ENCODE data around the gene XPO4. TPM values are rescaled to one million over a fixed set of nuclear protein-coding genes. Genes with fewer than 3 reads are reported as not detected.

Gene XPO4
- total and polyA plus RNA-seq, 2 donors (not counting 3 experiments of a cell fraction or from before 2014, with no cell fraction given), result 6.0 to 22.5 TPM

DNA sequence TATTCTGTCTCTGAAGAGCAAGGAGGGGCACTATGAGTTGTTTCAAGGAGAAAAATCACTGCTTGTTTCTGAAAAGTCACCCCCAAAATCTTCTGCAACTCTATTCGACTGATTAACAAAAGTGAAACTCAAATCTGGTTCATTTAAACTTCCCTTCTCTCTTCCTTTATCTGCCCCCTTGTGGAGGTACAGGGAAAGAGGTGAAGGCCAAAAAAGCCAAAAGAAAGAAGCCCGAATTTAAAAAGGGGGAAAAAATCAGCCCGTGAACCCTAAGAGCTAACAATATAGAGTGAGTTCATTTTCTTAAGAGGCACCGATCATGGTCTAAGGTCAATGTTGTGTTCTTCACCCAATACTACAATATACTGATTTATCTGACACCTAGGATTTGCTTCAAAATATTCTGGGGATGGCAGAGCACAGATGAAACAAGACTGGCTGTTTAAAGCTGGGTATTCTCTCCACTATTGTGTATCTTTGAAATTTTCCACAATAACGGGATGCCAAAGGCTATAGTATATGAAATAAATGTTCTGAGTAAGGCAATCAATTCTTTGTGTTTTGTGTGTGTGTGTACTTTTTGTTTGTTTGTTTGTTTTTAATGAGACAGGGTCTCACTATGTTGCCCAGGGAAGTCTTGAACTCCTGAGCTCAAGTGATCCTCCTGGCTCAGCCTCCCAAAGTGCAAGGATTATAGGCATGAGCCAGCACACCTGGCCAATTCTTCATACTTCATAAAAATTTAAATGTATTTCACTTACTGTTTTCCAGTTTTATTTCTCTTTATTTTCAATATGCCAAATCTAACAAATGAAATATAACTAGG is 73.8 kb downstream of the XPO4 start:
- Histone ChIP-seq H3K4me2 (ENCODE audit: insufficient read depth, low read length) (peak overlapping the region; percentile 92), H3K9ac (replicated peaks; ENCODE audit: extremely low read depth, insufficient read depth, low read length) (peak overlapping the region; percentile 69), H3K79me2 (ENCODE audit: control insufficient read depth, insufficient read depth, low read length) (peaks cover 2% of the 10 kb centered on the region), H3K27ac (ENCODE audit: insufficient read depth, low read depth, low read length) (peak overlapping the region; percentile 44), H3K27me3 (ENCODE audit: control insufficient read depth in 2 of 2, insufficient read depth in 2 of 2, low read length in 2 of 2) (no peaks in the 10 kb centered on the region), H4K20me1 (replicated peaks; ENCODE audit: control insufficient read depth, extremely low read depth, insufficient read depth, low read length) (no peaks in the 10 kb centered on the region), H3K4me3 (replicated peaks in 1 of 3; ENCODE audit: insufficient read depth in 1 of 3, low read depth in 1 of 3, low read length in 3 of 3) (peak overlapping the region in 1 of 3 experiments; percentile 48), H3K9me3 (replicated peaks; ENCODE audit: control insufficient read depth, insufficient read depth, low read length) (no peaks in the 10 kb centered on the region), H3K4me1 (ENCODE audit: control insufficient read depth, extremely low read depth, insufficient read depth, low read length) (peaks cover 3% of the 10 kb centered on the region), H3K9me1 (replicated peaks; ENCODE audit: control insufficient read depth, extremely low read depth, insufficient read depth, low read length) (no peaks in the 10 kb centered on the region), H3K36me3 (ENCODE audit: control insufficient read depth in 2 of 2, extremely low read depth in 1 of 2, insufficient read depth in 2 of 2, low read length in 2 of 2) (peaks cover 0 to 1% of the 10 kb centered on the region in 2 experiments), H2AFZ (ENCODE audit: low read depth, low read length) (peak overlapping the region; percentile 27)
- peak; percentile 55 for FAIRE-seq
- dilution Hi-C loops (cut with MboI; ENCODE audit: extremely low pct_ligation_motif_present, low sequenced_read_pairs), result no loop called here
- peak; percentile 71 for DNase-seq (ENCODE audit: low read depth, low spot score)
- intact Hi-C loops (cut with micrococcal nuclease), result loop anchor here (1.0 to 5.0 kb wide), 7 partner anchors 14 to 333 kb away; partner anchors contain the start of genes EEF1AKMT1 and IFT88
- POLR2A ChIA-PET, result interaction anchor here (1.0 kb wide), 1 partner anchor 120 kb away, joined by 3 read pairs; no protein-coding TSS in a partner anchor
- TF ChIP-seq, protein P1, sequence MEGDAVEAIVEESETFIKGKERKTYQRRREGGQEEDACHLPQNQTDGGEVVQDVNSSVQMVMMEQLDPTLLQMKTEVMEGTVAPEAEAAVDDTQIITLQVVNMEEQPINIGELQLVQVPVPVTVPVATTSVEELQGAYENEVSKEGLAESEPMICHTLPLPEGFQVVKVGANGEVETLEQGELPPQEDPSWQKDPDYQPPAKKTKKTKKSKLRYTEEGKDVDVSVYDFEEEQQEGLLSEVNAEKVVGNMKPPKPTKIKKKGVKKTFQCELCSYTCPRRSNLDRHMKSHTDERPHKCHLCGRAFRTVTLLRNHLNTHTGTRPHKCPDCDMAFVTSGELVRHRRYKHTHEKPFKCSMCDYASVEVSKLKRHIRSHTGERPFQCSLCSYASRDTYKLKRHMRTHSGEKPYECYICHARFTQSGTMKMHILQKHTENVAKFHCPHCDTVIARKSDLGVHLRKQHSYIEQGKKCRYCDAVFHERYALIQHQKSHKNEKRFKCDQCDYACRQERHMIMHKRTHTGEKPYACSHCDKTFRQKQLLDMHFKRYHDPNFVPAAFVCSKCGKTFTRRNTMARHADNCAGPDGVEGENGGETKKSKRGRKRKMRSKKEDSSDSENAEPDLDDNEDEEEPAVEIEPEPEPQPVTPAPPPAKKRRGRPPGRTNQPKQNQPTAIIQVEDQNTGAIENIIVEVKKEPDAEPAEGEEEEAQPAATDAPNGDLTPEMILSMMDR (IDR thresholded peaks at IDR 0.05; ENCODE audit: extremely low read depth in 1 of 2, insufficient read depth in 1 of 2, low read depth in 1 of 2, low read length in 2 of 2), result peak; percentile 52 to 57
- no peak for TF ChIP-seq FOS (IDR thresholded peaks at IDR 0.05; ENCODE audit: borderline replicate concordance, insufficient read depth, low read length)
- no TSS peak for BruUV-seq (replicated peaks)
- CTCF ChIA-PET, result interaction anchor here (0.6 to 5.1 kb wide), 47 partner anchors 11 to 335 kb away, joined by 3 to 96 read pairs (median 4); partner anchors contain the start of genes CRYL1, EEF1AKMT1, IFT88 and IL17D

Measured in endothelial cell of umbilical vein (primary cell).